Measurements from ENCODE around the gene IGFBP4. TPM values are rescaled to one million over a fixed set of nuclear protein-coding genes. Genes with fewer than 3 reads are reported as not detected.

IGFBP4 gene
- total RNA-seq, 1 experiment from 2014 or later, result 6.5 TPM

DNA sequence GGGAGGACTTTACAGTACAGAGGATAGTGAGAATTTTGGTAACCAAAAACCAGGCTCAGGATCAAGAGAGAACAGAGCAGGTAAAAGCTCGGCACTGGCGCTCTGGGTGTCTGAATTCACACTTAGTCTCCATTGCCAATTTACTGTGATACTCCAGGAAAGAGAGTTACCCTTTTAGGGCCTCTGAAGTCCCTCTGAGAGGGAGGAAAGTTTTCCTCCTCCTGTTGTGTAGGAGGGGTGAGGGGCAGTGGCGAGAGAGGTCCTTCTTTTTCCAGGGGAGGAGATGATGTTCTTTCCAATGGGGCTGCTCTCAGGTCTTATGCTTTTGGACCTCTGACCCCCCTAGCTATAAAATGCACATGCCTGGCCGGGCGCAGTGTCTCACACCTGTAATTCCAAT, 63.5 kb downstream of the IGFBP4 start:
- Mint-ChIP-seq H3K36me3 (ENCODE audit: insufficient read depth, unreplicated experiment) (no peaks in the 10 kb centered on the region), H3K4me3 (ENCODE audit: unreplicated experiment) (no peak overlapping the region), H3K9me3 (ENCODE audit: unreplicated experiment) (no peaks in the 10 kb centered on the region), H3K4me1 (ENCODE audit: insufficient read depth, unreplicated experiment) (peaks cover 38% of the 10 kb centered on the region), H3K27ac (ENCODE audit: low read depth, unreplicated experiment) (no peak overlapping the region), H3K27me3 (ENCODE audit: insufficient read depth, unreplicated experiment) (no peaks in the 10 kb centered on the region)
- intact Hi-C loops (cut with micrococcal nuclease), result no loop called here
- no peak for DNase-seq (ENCODE audit: unreplicated experiment)
- TF ChIP-seq, protein P1, sequence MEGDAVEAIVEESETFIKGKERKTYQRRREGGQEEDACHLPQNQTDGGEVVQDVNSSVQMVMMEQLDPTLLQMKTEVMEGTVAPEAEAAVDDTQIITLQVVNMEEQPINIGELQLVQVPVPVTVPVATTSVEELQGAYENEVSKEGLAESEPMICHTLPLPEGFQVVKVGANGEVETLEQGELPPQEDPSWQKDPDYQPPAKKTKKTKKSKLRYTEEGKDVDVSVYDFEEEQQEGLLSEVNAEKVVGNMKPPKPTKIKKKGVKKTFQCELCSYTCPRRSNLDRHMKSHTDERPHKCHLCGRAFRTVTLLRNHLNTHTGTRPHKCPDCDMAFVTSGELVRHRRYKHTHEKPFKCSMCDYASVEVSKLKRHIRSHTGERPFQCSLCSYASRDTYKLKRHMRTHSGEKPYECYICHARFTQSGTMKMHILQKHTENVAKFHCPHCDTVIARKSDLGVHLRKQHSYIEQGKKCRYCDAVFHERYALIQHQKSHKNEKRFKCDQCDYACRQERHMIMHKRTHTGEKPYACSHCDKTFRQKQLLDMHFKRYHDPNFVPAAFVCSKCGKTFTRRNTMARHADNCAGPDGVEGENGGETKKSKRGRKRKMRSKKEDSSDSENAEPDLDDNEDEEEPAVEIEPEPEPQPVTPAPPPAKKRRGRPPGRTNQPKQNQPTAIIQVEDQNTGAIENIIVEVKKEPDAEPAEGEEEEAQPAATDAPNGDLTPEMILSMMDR (IDR thresholded peaks at IDR 0.05; ENCODE audit: unreplicated experiment), result no peak
- ChIA-PET CTCF (interaction anchor here (0.8 kb wide), 1 partner anchor 17 kb away, joined by 3 read pairs; no protein-coding TSS in a partner anchor), POLR2A (interaction anchor here (0.9 to 4.6 kb wide), 7 partner anchors 11 to 44 kb away, joined by 3 to 41 read pairs (median 6); no protein-coding TSS in a partner anchor)
- BruUV-seq (replicated peaks), result no TSS peak

Other genes starting within 250 kb of the IGFBP4 start
- gene WIPF2, start 224.1 kb upstream of the IGFBP4 start, total RNA-seq (2022), result 31.9 and 32.8 TPM in 2 replicates
- 70.0 and 96.8 TPM in 2 replicates for gene CDC6, start 155.6 kb upstream of the IGFBP4 start, total RNA-seq (2022)
- 12.2 and 12.6 TPM in 2 replicates for gene RARA, start 134.3 kb upstream of the IGFBP4 start, total RNA-seq (2022)
- not detected in 2 replicates for gene GJD3, start 78.7 kb upstream of the IGFBP4 start, total RNA-seq (2022)
- 100 and 151 TPM in 2 replicates for gene TOP2A, start 25.6 kb upstream of the IGFBP4 start, total RNA-seq (2022)
- gene TNS4, start 58.2 kb downstream of the IGFBP4 start, total RNA-seq (2022), result 387 and 522 TPM in 2 replicates
- gene CCR7, start 122.0 kb downstream of the IGFBP4 start, total RNA-seq (2022), result not detected in 2 replicates
- gene SMARCE1, start 204.4 kb downstream of the IGFBP4 start, total RNA-seq (2022), result 120 and 128 TPM in 2 replicates
- 0.37 and 0.49 TPM in 2 replicates for gene KRT222, start 221.7 kb downstream of the IGFBP4 start, total RNA-seq (2022)

All from MCF 10A (cell line).